Heart left ventricle (tissue), 16 donors: ENCODE results near the gene PAX5. TPM values are rescaled to one million over a fixed set of nuclear protein-coding genes. Genes with fewer than 3 reads are reported as not detected.

Experiments used
- ATAC-seq, 4 donors: fragments of 200-7000 bp; cut with Tn5 transposase; one replicate each; pipeline ENCODE4 v1.9.1; 2020 to 2022; ENCODE audit warnings: moderate library complexity in 4 of 4, mild to moderate bottlenecking in 3 of 4, moderate number of reproducible peaks in 1 of 4
- DNase-seq, 5 donors: peaks; one replicate each; pipeline ENCODE4 v3.0.0-alpha.2; 2020
- H3K27ac ChIP-seq, 12 donors: fragments of 200-600 bp; sonication (generic) in 4 of 12; one replicate each; pipeline versions ENCODE4 v1.5.0 to v1.8.0; 2016 to 2022; ENCODE audit warnings: mild to moderate bottlenecking in 2 of 12
- H3K27me3 ChIP-seq, 9 donors: fragments of 200-600 bp; sonication (generic) in 2 of 9; one replicate each; pipeline versions ENCODE4 v1.5.1 to v1.8.0; 2016 to 2022; ENCODE audit warnings: mild to moderate bottlenecking in 3 of 9
- H3K36me3 ChIP-seq, 9 donors: fragments of 200-600 bp; sonication (generic) in 2 of 9; one replicate each; pipeline versions ENCODE4 v1.5.0 to v1.8.0; 2018 to 2022; ENCODE audit warnings: mild to moderate bottlenecking in 2 of 9
- H3K4me1 ChIP-seq, 12 donors: fragments of 200-600 bp; sonication (generic) in 4 of 12; one replicate each; pipeline versions ENCODE4 v1.5.0 to v1.8.0; 2016 to 2022; ENCODE audit warnings: mild to moderate bottlenecking in 3 of 12
- H3K4me3 ChIP-seq, 12 donors: fragments of 200-600 bp; sonication (generic) in 4 of 12; one replicate each; pipeline versions ENCODE4 v1.5.0 to v1.8.0; 2017 to 2022; ENCODE audit warnings: mild to moderate bottlenecking in 9 of 12, moderate library complexity in 4 of 12
- H3K9me3 ChIP-seq, 12 donors: fragments of 200-600 bp; sonication (generic) in 4 of 12; one replicate each; pipeline versions ENCODE4 v1.5.0 to v1.8.0; 2016 to 2022; ENCODE audit warnings: mild to moderate bottlenecking in 1 of 12
- POLR2A ChIP-seq, 2 donors: fragments of 450-650 bp; IDR thresholded peaks; one replicate each; pipeline ENCODE4 v1.6.1; 2017; ENCODE audit warnings: antibody characterized with exemption in 2 of 2, mild to moderate bottlenecking in 2 of 2, moderate library complexity in 2 of 2
- WGBS, 4 donors: extraction: QIAGEN DNeasy Blood & Tissue Kit in 2 of 4; methylation state at CpG; one replicate each; pipeline versions ENCODE4 v1.1.5 to v1.1.7; 2013 to 2018; 5-methylcytosine and 5-hydroxymethylcytosine counted together
- intact Hi-C, 10 donors: fragments of 100-400 bp; cut with DNase I; formaldehyde crosslinking; loops; one replicate each; pipeline versions ENCODE4 v1.11.1 to v1.14.2; 2022
- polyA plus RNA-seq, 2 donors: library from polyadenylated mRNA; stranded (reverse); fragments of 200-250 nt; gene quantifications; one replicate each; pipeline ENCODE4 v1.2.3, GENCODE V29; 2013
- total RNA-seq, 9 donors: library from RNA; depleted of rRNA in 2 of 9; stranded (reverse); fragments of >200 nt in 2 of 9; fragmentation: NEBNext Ultra II Directional in 3 of 9; extraction: Animal tissue kit (Norgen Biotek cat#: 25700) in 3 of 9; gene quantifications; one replicate each; pipeline versions ENCODE4 v1.1.0 to v1.2.4, GENCODE V29; 2016 to 2023
- TF ChIP-seq, protein P1 (sequence below), 12 donors: fragments of 200-600 bp; sonication (generic) in 4 of 12; IDR thresholded peaks; one replicate each; pipeline versions ENCODE4 v1.5.0 to v1.8.0; 2018 to 2022; ENCODE audit warnings: antibody characterized with exemption in 12 of 12, mild to moderate bottlenecking in 5 of 12
- donor health status: ischemic (EF 13 %, LVEDD 7.1; RV severe dilation, severe dysfunction).
- donor health status: healthy with polysubstance abuse.
- donor health status: DM: no; HTN: yes; CAD: no.
- donor health status: DM: no; HTN: no; CAD: no.
- donor health status: ischemic (EF 25% LVEDD 6.9; RV normal size, moderate dysfunction).
- donor health status: ischemic (EF 25% LVEDD 5.7; RV mildly dilated, moderate dysfunction).
- donor health status: healthy.
- donor health status: DM: yes; HTN: yes; CAD: no.
- donor health status: ischemic (EF 35%, LVEDD 5.7; RV mildly dilated, moderate dysfunction).
- donor health status: nonischemic (EF 11% LVEDD 7.7; RV severe dilation, severe dysfunction).
- donor health status: DM: yes; HTN: yes; CAD: no.
- donor health status: PGD.
- donor health status: ischemic (EF 29% LVEDD 5.4; RV normal size, mild dysfunction).
- donor health status: nonischemic (EF 23%, LVEDD 6.1; RV moderate dilation, normal function).

PAX5 gene
- total and polyA plus RNA-seq, 11 donors: 0.01 to 0.37 (median 0.08) TPM; not detected in 7

DNA sequence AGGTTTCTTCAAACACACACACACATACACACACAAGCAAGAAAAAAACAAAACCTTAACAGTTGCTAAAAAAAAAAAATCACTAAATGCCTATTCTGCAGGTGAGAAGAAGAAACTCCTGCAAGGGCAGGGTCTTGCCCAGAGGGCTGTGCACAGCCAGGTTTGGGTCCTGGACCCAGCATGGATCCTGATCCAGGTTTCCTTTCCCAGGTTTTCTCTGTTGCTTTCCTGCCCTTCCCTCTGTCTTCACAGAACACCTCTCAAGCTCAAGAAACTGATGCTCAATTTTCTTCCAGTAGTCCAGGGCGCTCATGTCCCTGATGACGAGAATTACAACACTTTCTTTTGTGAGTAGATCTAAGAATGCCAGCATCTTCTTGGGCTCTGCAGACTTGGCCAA lies 136.6 kb downstream of the PAX5 start:
- ATAC-seq: no peak
- no peak for DNase-seq
- TF ChIP-seq POLR2A (IDR thresholded peaks at IDR 0.05): no peak
- TF ChIP-seq, protein P1, sequence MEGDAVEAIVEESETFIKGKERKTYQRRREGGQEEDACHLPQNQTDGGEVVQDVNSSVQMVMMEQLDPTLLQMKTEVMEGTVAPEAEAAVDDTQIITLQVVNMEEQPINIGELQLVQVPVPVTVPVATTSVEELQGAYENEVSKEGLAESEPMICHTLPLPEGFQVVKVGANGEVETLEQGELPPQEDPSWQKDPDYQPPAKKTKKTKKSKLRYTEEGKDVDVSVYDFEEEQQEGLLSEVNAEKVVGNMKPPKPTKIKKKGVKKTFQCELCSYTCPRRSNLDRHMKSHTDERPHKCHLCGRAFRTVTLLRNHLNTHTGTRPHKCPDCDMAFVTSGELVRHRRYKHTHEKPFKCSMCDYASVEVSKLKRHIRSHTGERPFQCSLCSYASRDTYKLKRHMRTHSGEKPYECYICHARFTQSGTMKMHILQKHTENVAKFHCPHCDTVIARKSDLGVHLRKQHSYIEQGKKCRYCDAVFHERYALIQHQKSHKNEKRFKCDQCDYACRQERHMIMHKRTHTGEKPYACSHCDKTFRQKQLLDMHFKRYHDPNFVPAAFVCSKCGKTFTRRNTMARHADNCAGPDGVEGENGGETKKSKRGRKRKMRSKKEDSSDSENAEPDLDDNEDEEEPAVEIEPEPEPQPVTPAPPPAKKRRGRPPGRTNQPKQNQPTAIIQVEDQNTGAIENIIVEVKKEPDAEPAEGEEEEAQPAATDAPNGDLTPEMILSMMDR (IDR thresholded peaks at IDR 0.05): no peak
- H3K36me3 ChIP-seq: no peaks in the 10 kb centered on the region
- intact Hi-C loops: no loop called here
- no peak overlapping the region for H3K4me3 ChIP-seq
- H3K9me3 ChIP-seq: no peaks in the 10 kb centered on the region
- no peak overlapping the region for H3K27ac ChIP-seq
- WGBS, 4 donors: 21 to 45% (median 30%) methylated on average over 2 of the region's 2 CpGs
- peaks cover 0 to 56% (median 0%) of the 10 kb centered on the region in 9 donors for H3K27me3 ChIP-seq
- no peaks in the 10 kb centered on the region for H3K4me1 ChIP-seq

- H3K4me1 ChIP-seq: no peaks in the 10 kb centered on the region
- H3K36me3 ChIP-seq: no peaks in the 10 kb centered on the region
- no peak for ATAC-seq
- H3K27ac ChIP-seq: no peak overlapping the region
- H3K4me3 ChIP-seq: no peak overlapping the region
- 50 to 66% (median 60%) methylated on average over 8 to 10 of the region's 10 CpGs for WGBS, 4 donors
- no peak for DNase-seq
- intact Hi-C loops: no loop called here
- TF ChIP-seq, protein P1 (IDR thresholded peaks at IDR 0.05): no peak
- no peak for TF ChIP-seq POLR2A (IDR thresholded peaks at IDR 0.05)
- peaks cover 0 to 60% (median 0%) of the 10 kb centered on the region in 9 donors for H3K27me3 ChIP-seq
- H3K9me3 ChIP-seq: no peaks in the 10 kb centered on the region
Observed at GRCh38 chr9:36897019-36897418, 137.0 kb downstream of the PAX5 start.

DNA sequence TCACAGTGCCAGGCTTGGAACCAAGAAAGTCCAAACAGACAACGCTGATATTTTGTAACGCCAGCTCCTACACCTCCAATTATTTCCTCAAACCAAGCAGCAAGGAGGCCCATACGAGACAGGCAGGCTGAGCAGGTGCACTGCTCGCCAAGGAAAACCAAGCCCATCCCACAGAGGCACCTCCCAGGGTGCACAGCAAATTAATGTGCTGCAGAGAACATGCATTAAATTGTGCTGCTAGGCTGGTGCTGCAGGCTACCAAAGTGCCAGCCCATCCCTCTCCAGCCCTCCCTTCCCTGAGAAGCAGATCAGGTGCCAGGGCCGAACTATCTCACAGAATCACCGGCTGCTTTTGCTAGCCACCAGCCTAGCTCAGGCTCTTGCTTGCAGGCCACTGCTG lies 137.8 kb downstream of the PAX5 start:
- H3K9me3 ChIP-seq: no peaks in the 10 kb centered on the region
- no peak for TF ChIP-seq POLR2A (IDR thresholded peaks at IDR 0.05)
- TF ChIP-seq, protein P1 (IDR thresholded peaks at IDR 0.05): no peak
- H3K4me1 ChIP-seq: no peaks in the 10 kb centered on the region
- H3K36me3 ChIP-seq: no peaks in the 10 kb centered on the region
- intact Hi-C loops: no loop called here
- H3K27me3 ChIP-seq: peaks cover 0 to 63% (median 0%) of the 10 kb centered on the region in 9 donors
- no peak overlapping the region for H3K27ac ChIP-seq
- 80 to 86% (median 82%) methylated on average over 6 of the region's 6 CpGs for WGBS, 4 donors
- DNase-seq (no peak), ATAC-seq (no peak)
- H3K4me3 ChIP-seq: no peak overlapping the region

- Histone ChIP-seq H3K4me3 (no peak overlapping the region), H3K9me3 (no peaks in the 10 kb centered on the region), H3K27ac (no peak overlapping the region), H3K27me3 (peaks cover 0 to 63% (median 0%) of the 10 kb centered on the region in 9 donors), H3K4me1 (no peaks in the 10 kb centered on the region), H3K36me3 (no peaks in the 10 kb centered on the region)
- no peak for ATAC-seq
- intact Hi-C loops: no loop called here
- 74 to 80% (median 78%) methylated on average over 5 of the region's 5 CpGs for WGBS, 4 donors
- TF ChIP-seq, protein P1 (IDR thresholded peaks at IDR 0.05): no peak
- no peak for TF ChIP-seq POLR2A (IDR thresholded peaks at IDR 0.05)
- DNase-seq: no peak
Observed at GRCh38 chr9:36895744-36896260, 138.3 kb downstream of the PAX5 start.
